Measurements from ENCODE around the gene KCNQ1. TPM values are rescaled to one million over a fixed set of nuclear protein-coding genes. Genes with fewer than 3 reads are reported as not detected.

KCNQ1 gene
- 1 to 10 TPM; 3.6 to 6.2 (median 5.1) TPM for total RNA-seq

GRCh38 chr11:2444821-2445745 is at the start of gene KCNQ1:
Gene KCNQ1 (plus strand): TSS chr11:2445008. CDS start chr11:2445099, 91 bp downstream.
- no peak for TF ChIP-seq POLR2AphosphoS5 (IDR thresholded peaks at IDR 0.05)
- TF ChIP-seq CTCF (IDR thresholded peaks at IDR 0.05) = no peak
- no peak for TF ChIP-seq POLR2A (IDR thresholded peaks at IDR 0.05)
- Histone ChIP-seq H3K4me1 (no peaks in the 10 kb centered on the region), H3K9me3 (no peaks in the 10 kb centered on the region), H3K27me3 (no peaks in the 10 kb centered on the region), H3K27ac (no peak within 1 kb of the TSS), H3K4me3 (peak within 1 kb of the TSS; percentile 37 to 73 (median 54)), H3K36me3 (no peaks in the 10 kb centered on the region)
- no peak for DNase-seq (ENCODE audit: low spot score in 2 of 2)
- intact Hi-C loops (cut with DNase I; ENCODE audit: low total_unique reads) = no loop called here

GRCh38 chr11:2395211-2395730 is 49.5 kb upstream of the KCNQ1 start:
- Histone ChIP-seq H3K27ac (no peak overlapping the region), H3K4me3 (no peak overlapping the region)
- intact Hi-C loops (cut with DNase I; ENCODE audit: low total_unique reads) = no loop called here

GRCh38 chr11:2395856-2396255 is 49.0 kb upstream of the KCNQ1 start:
- TF ChIP-seq POLR2AphosphoS5 (IDR thresholded peaks at IDR 0.05) (no peak), CTCF (IDR thresholded peaks at IDR 0.05) (no peak), POLR2A (IDR thresholded peaks at IDR 0.05) (no peak)
- no peak overlapping the region for H3K27ac ChIP-seq
- H3K4me3 ChIP-seq = no peak overlapping the region
- DNase-seq (ENCODE audit: low spot score in 2 of 2) = no peak
- peaks cover 3 to 4% of the 10 kb centered on the region in 2 donors for H3K4me1 ChIP-seq
- no peaks in the 10 kb centered on the region for H3K9me3 ChIP-seq
- H3K27me3 ChIP-seq = no peaks in the 10 kb centered on the region
- peaks cover 6% of the 10 kb centered on the region for H3K36me3 ChIP-seq
- intact Hi-C loops (cut with DNase I; ENCODE audit: low total_unique reads) = no loop called here

More at GRCh38 chr11:2395211-2395730, 49.5 kb upstream of the KCNQ1 start:
- TF ChIP-seq POLR2AphosphoS5 (IDR thresholded peaks at IDR 0.05) (no peak), POLR2A (IDR thresholded peaks at IDR 0.05) (no peak), CTCF (IDR thresholded peaks at IDR 0.05) (no peak)
- no peak for DNase-seq (ENCODE audit: low spot score in 2 of 2)
- peaks cover 4 to 9% of the 10 kb centered on the region in 2 donors for H3K4me1 ChIP-seq
- peaks cover 6% of the 10 kb centered on the region for H3K36me3 ChIP-seq
- H3K27me3 ChIP-seq = no peaks in the 10 kb centered on the region
- H3K9me3 ChIP-seq = no peaks in the 10 kb centered on the region

- H3K36me3 ChIP-seq = peaks cover 6% of the 10 kb centered on the region
- H3K4me1 ChIP-seq = peaks cover 3 to 4% of the 10 kb centered on the region in 2 donors
- H3K27ac ChIP-seq = no peak overlapping the region
These were observed 48.3 kb upstream of the KCNQ1 start for GRCh38 chr11:2396471-2396870.

More at GRCh38 chr11:2396471-2396870, 48.3 kb upstream of the KCNQ1 start:
- intact Hi-C loops (cut with DNase I; ENCODE audit: low total_unique reads) = no loop called here
- TF ChIP-seq CTCF (IDR thresholded peaks at IDR 0.05) (no peak), POLR2A (IDR thresholded peaks at IDR 0.05) (no peak), POLR2AphosphoS5 (IDR thresholded peaks at IDR 0.05) (no peak)
- Histone ChIP-seq H3K4me3 (no peak overlapping the region), H3K27me3 (no peaks in the 10 kb centered on the region), H3K9me3 (no peaks in the 10 kb centered on the region)
- no peak for DNase-seq (ENCODE audit: low spot score in 2 of 2)
